ENCODE results near the gene DLG1. TPM values are rescaled to one million over a fixed set of nuclear protein-coding genes. Genes with fewer than 3 reads are reported as not detected.

The DLG1 gene
- polyA plus RNA-seq, 1 donor from 2014 or later, result 43.9 TPM

GRCh38 chr3:197076415-197076814 lies 222.0 kb downstream of the DLG1 start:
- Histone ChIP-seq H3K9ac (ENCODE audit: low read length) (no peak overlapping the region), H2AFZ (ENCODE audit: low read depth, low read length) (no peak overlapping the region), H3K9me3 (ENCODE audit: low read length) (no peaks in the 10 kb centered on the region), H3K27ac (ENCODE audit: low read length) (no peak overlapping the region), H3K79me2 (replicated peaks; ENCODE audit: insufficient read depth, low read length) (no peaks in the 10 kb centered on the region), H3K36me3 (ENCODE audit: insufficient read depth, low read length) (no peaks in the 10 kb centered on the region), H3K9me2 (ENCODE audit: insufficient read depth, low read length) (no peaks in the 10 kb centered on the region), H3K4me3 (ENCODE audit: low read length) (no peak overlapping the region), H3F3A (ENCODE audit: insufficient read depth, low read length, poor library complexity, severe bottlenecking) (no peaks in the 10 kb centered on the region), H3K4me2 (ENCODE audit: low read length) (no peak overlapping the region), H3K27me3 (ENCODE audit: insufficient read depth, low read depth, low read length) (no peaks in the 10 kb centered on the region), H4K20me1 (ENCODE audit: insufficient read depth) (no peaks in the 10 kb centered on the region)
- TF ChIP-seq RAD21 (conservative IDR thresholded peaks at IDR 0.05) (no peak), SMC3 (conservative IDR thresholded peaks at IDR 0.05; ENCODE audit: poor library complexity) (no peak), POLR2AphosphoS5 (IDR thresholded peaks at IDR 0.05) (no peak), TAF1 (IDR thresholded peaks at IDR 0.05; ENCODE audit: low read depth) (no peak), EZH2 (IDR thresholded peaks at IDR 0.05; ENCODE audit: borderline replicate concordance, insufficient read depth, low read length, poor library complexity, severe bottlenecking) (no peak), MXI1 (conservative IDR thresholded peaks at IDR 0.05; ENCODE audit: poor library complexity, severe bottlenecking) (no peak), EP300 (conservative IDR thresholded peaks at IDR 0.05; ENCODE audit: poor library complexity, severe bottlenecking) (no peak)
- TF ChIP-seq, protein P1, sequence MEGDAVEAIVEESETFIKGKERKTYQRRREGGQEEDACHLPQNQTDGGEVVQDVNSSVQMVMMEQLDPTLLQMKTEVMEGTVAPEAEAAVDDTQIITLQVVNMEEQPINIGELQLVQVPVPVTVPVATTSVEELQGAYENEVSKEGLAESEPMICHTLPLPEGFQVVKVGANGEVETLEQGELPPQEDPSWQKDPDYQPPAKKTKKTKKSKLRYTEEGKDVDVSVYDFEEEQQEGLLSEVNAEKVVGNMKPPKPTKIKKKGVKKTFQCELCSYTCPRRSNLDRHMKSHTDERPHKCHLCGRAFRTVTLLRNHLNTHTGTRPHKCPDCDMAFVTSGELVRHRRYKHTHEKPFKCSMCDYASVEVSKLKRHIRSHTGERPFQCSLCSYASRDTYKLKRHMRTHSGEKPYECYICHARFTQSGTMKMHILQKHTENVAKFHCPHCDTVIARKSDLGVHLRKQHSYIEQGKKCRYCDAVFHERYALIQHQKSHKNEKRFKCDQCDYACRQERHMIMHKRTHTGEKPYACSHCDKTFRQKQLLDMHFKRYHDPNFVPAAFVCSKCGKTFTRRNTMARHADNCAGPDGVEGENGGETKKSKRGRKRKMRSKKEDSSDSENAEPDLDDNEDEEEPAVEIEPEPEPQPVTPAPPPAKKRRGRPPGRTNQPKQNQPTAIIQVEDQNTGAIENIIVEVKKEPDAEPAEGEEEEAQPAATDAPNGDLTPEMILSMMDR (IDR thresholded peaks at IDR 0.05; ENCODE audit: poor library complexity, severe bottlenecking), result no peak
- TF ChIP-seq, protein P2, sequence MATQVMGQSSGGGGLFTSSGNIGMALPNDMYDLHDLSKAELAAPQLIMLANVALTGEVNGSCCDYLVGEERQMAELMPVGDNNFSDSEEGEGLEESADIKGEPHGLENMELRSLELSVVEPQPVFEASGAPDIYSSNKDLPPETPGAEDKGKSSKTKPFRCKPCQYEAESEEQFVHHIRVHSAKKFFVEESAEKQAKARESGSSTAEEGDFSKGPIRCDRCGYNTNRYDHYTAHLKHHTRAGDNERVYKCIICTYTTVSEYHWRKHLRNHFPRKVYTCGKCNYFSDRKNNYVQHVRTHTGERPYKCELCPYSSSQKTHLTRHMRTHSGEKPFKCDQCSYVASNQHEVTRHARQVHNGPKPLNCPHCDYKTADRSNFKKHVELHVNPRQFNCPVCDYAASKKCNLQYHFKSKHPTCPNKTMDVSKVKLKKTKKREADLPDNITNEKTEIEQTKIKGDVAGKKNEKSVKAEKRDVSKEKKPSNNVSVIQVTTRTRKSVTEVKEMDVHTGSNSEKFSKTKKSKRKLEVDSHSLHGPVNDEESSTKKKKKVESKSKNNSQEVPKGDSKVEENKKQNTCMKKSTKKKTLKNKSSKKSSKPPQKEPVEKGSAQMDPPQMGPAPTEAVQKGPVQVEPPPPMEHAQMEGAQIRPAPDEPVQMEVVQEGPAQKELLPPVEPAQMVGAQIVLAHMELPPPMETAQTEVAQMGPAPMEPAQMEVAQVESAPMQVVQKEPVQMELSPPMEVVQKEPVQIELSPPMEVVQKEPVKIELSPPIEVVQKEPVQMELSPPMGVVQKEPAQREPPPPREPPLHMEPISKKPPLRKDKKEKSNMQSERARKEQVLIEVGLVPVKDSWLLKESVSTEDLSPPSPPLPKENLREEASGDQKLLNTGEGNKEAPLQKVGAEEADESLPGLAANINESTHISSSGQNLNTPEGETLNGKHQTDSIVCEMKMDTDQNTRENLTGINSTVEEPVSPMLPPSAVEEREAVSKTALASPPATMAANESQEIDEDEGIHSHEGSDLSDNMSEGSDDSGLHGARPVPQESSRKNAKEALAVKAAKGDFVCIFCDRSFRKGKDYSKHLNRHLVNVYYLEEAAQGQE (IDR thresholded peaks at IDR 0.05; ENCODE audit: borderline replicate concordance), result no peak

GRCh38 chr3:197068077-197068476 lies 230.3 kb downstream of the DLG1 start:
- Histone ChIP-seq H3K79me2 (replicated peaks; ENCODE audit: insufficient read depth, low read length) (no peaks in the 10 kb centered on the region), H3K27ac (ENCODE audit: low read length) (no peak overlapping the region), H3F3A (ENCODE audit: insufficient read depth, low read length, poor library complexity, severe bottlenecking) (no peaks in the 10 kb centered on the region), H3K4me3 (ENCODE audit: low read length) (no peak overlapping the region), H3K9me3 (ENCODE audit: low read length) (no peaks in the 10 kb centered on the region), H3K36me3 (ENCODE audit: insufficient read depth, low read length) (peaks cover 6% of the 10 kb centered on the region), H3K9me2 (ENCODE audit: insufficient read depth, low read length) (no peaks in the 10 kb centered on the region), H2AFZ (ENCODE audit: low read depth, low read length) (no peak overlapping the region), H3K4me2 (ENCODE audit: low read length) (no peak overlapping the region), H4K20me1 (ENCODE audit: insufficient read depth) (no peaks in the 10 kb centered on the region), H3K9ac (ENCODE audit: low read length) (no peak overlapping the region), H3K27me3 (ENCODE audit: insufficient read depth, low read depth, low read length) (no peaks in the 10 kb centered on the region)
- TF ChIP-seq POLR2AphosphoS5 (IDR thresholded peaks at IDR 0.05), result no peak
- TF ChIP-seq EP300 (conservative IDR thresholded peaks at IDR 0.05; ENCODE audit: poor library complexity, severe bottlenecking), result no peak
- no peak for TF ChIP-seq SMC3 (conservative IDR thresholded peaks at IDR 0.05; ENCODE audit: poor library complexity)
- no peak for TF ChIP-seq EZH2 (IDR thresholded peaks at IDR 0.05; ENCODE audit: borderline replicate concordance, insufficient read depth, low read length, poor library complexity, severe bottlenecking)
- TF ChIP-seq MXI1 (conservative IDR thresholded peaks at IDR 0.05; ENCODE audit: poor library complexity, severe bottlenecking), result no peak
- no peak for TF ChIP-seq RAD21 (conservative IDR thresholded peaks at IDR 0.05)
- TF ChIP-seq, protein P2 (IDR thresholded peaks at IDR 0.05; ENCODE audit: borderline replicate concordance), result no peak
- TF ChIP-seq, protein P1 (IDR thresholded peaks at IDR 0.05; ENCODE audit: poor library complexity, severe bottlenecking), result no peak
- TF ChIP-seq TAF1 (IDR thresholded peaks at IDR 0.05; ENCODE audit: low read depth), result no peak

Measured in neural cell (in vitro differentiated cells).